HEK293T (cell line): ENCODE measurements around the gene PTPRCAP.

ENCODE experiments used
- CTCF ChIA-PET: fragments of 350-600 bp; formaldehyde crosslinking; extraction: SDS; loops from one replicate; lab custom pipeline; 2021; ENCODE audit warnings: antibody characterized with exemption, inconsistent platforms; lab: Yijun Ruan, JAX
- POLR2A ChIA-PET: fragments of 350-600 bp; formaldehyde crosslinking; extraction: SDS; loops from one replicate; lab custom pipeline; 2020; ENCODE audit warnings: antibody characterized with exemption, inconsistent platforms; lab: Yijun Ruan, JAX
- DNase-seq: peaks from one replicate; pipeline ENCODE4 v3.0.0; 2012; ENCODE audit warnings: mixed read lengths; ENCODE audit errors: extremely low spot score
- ARNT ChIP-seq: fragments of 450-650 bp; IDR thresholded peaks from 2 replicates; pipeline ENCODE4 v1.6.1; 2017; ENCODE audit warnings: mild to moderate bottlenecking
- BHLHE40 ChIP-seq: fragments of 450-650 bp; IDR thresholded peaks from 2 replicates; pipeline ENCODE4 v1.6.1; 2016; ENCODE audit warnings: mild to moderate bottlenecking, moderate library complexity, borderline replicate concordance
- CTBP1 ChIP-seq: fragments of 450-650 bp; IDR thresholded peaks from 2 replicates; pipeline ENCODE4 v1.6.1; 2016; ENCODE audit warnings: borderline replicate concordance
- ELF4 ChIP-seq: fragments of 450-650 bp; IDR thresholded peaks from 2 replicates; pipeline ENCODE4 v1.6.1; 2017; ENCODE audit warnings: antibody characterized with exemption
- FOXA1 ChIP-seq: fragments of 450-650 bp; IDR thresholded peaks from 2 replicates; pipeline ENCODE4 v1.6.1; 2016; ENCODE audit warnings: mild to moderate bottlenecking
- FOXK2 ChIP-seq: fragments of 450-650 bp; IDR thresholded peaks from 2 replicates; pipeline ENCODE4 v1.6.1; 2016; ENCODE audit warnings: mild to moderate bottlenecking
- FOXM1 ChIP-seq: fragments of 450-650 bp; IDR thresholded peaks from 2 replicates; pipeline ENCODE4 v1.6.1; 2017; ENCODE audit warnings: mild to moderate bottlenecking, borderline replicate concordance
- HDGF ChIP-seq: fragments of 450-650 bp; IDR thresholded peaks from 2 replicates; pipeline ENCODE4 v1.6.1; 2017; ENCODE audit warnings: antibody characterized with exemption, borderline replicate concordance
- L3MBTL2 ChIP-seq: fragments of 450-650 bp; conservative IDR thresholded peaks from 2 replicates; pipeline ENCODE4 v1.6.1; 2016; ENCODE audit warnings: mild to moderate bottlenecking
- LEF1 ChIP-seq: fragments of 450-650 bp; IDR thresholded peaks from 2 replicates; pipeline ENCODE4 v1.6.1; 2017; ENCODE audit warnings: mild to moderate bottlenecking, borderline replicate concordance
- NFRKB ChIP-seq: fragments of 450-650 bp; IDR thresholded peaks from 2 replicates; pipeline ENCODE4 v1.6.1; 2016; ENCODE audit warnings: mild to moderate bottlenecking, moderate library complexity
- PKNOX1 ChIP-seq: fragments of 450-650 bp; IDR thresholded peaks from 2 replicates; pipeline ENCODE4 v1.6.1; 2016
- SP1 ChIP-seq: fragments of 450-650 bp; IDR thresholded peaks from 2 replicates; pipeline ENCODE4 v1.6.1; 2017
- SUZ12 ChIP-seq: fragments of 450-650 bp; IDR thresholded peaks from 2 replicates; pipeline ENCODE4 v1.6.1; 2016; ENCODE audit warnings: mild to moderate bottlenecking
- TARDBP ChIP-seq: fragments of 450-650 bp; IDR thresholded peaks from 2 replicates; pipeline ENCODE4 v1.6.1; 2016
- ZNF384 ChIP-seq: fragments of 450-650 bp; IDR thresholded peaks from 2 replicates; pipeline ENCODE4 v1.6.1; 2016

The PTPRCAP gene

GRCh38 chr11:67442504-67443404 lies 5.3 kb upstream of the PTPRCAP start:
- ChIA-PET POLR2A (interaction anchor here (0.5 to 0.9 kb wide), 4 partner anchors 14 to 65 kb away, joined by 3 to 6 read pairs (median 3); partner anchors contain the start of genes CDK2AP2, PPP1CA and RPS6KB2), CTCF (no interaction called here)
- DNase-seq = peak; percentile 37
- TF ChIP-seq L3MBTL2 (no peak), ARNT (no peak), SUZ12 (no peak), FOXK2 (no peak), ELF4 (no peak), LEF1 (no peak), BHLHE40 (no peak), CTBP1 (no peak), NFRKB (no peak), TARDBP (no peak), ZNF384 (no peak), FOXA1 (no peak)

GRCh38 chr11:67441731-67442351 lies 4.4 kb upstream of the PTPRCAP start:
- CTCF ChIA-PET = no interaction called here
- no peak for TF ChIP-seq PKNOX1
- TF ChIP-seq FOXM1 = no peak
- TF ChIP-seq NFRKB = no peak
- no peak for TF ChIP-seq ARNT
- no peak for TF ChIP-seq BHLHE40
- TF ChIP-seq FOXK2 = no peak
- no peak for TF ChIP-seq L3MBTL2
- TF ChIP-seq FOXA1 = no peak
- POLR2A ChIA-PET = interaction anchor here (0.7 to 1.5 kb wide), 4 partner anchors 13 to 41 kb away, joined by 3 to 7 read pairs (median 4); partner anchors contain the start of genes AIP and RPS6KB2
- no peak for DNase-seq

GRCh38 chr11:67441098-67441563 lies 3.6 kb upstream of the PTPRCAP start:
- DNase-seq = no peak
- ChIA-PET CTCF (no interaction called here), POLR2A (interaction anchor here (0.7 to 1.5 kb wide), 5 partner anchors 13 to 65 kb away, joined by 3 to 7 read pairs (median 3); partner anchors contain the start of genes AIP and RPS6KB2)
- TF ChIP-seq LEF1 (no peak), PKNOX1 (no peak), FOXM1 (no peak), HDGF (no peak), SUZ12 (no peak), SP1 (no peak), TARDBP (no peak), FOXA1 (no peak), BHLHE40 (no peak), NFRKB (no peak), FOXK2 (no peak), CTBP1 (no peak), ZNF384 (no peak), ARNT (no peak), ELF4 (no peak), L3MBTL2 (no peak)

- POLR2A ChIA-PET = interaction anchor here (1.0 to 1.5 kb wide), 3 partner anchors 12 to 65 kb away, joined by 3 to 7 read pairs (median 3); partner anchors contain the start of gene RPS6KB2
- TF ChIP-seq FOXA1 (no peak), NFRKB (no peak), SUZ12 (no peak), L3MBTL2 (no peak), ARNT (no peak)
- CTCF ChIA-PET = no interaction called here
- DNase-seq = no peak
Measured at GRCh38 chr11:67440229-67441097, 3.0 kb upstream of the PTPRCAP start.

- no peak for DNase-seq
- POLR2A ChIA-PET = interaction anchor here (0.7 to 4.0 kb wide), 6 partner anchors 10 to 48 kb away, joined by 3 to 14 read pairs (median 3); partner anchors contain the start of genes AIP, PPP1CA, RAD9A and TMEM134
- no peak for TF ChIP-seq HDGF
- no peak for TF ChIP-seq ARNT
- no peak for TF ChIP-seq TARDBP
- no peak for TF ChIP-seq FOXK2
- TF ChIP-seq CTBP1 = no peak
- no peak for TF ChIP-seq FOXM1
- no peak for TF ChIP-seq PKNOX1
- no peak for TF ChIP-seq SP1
- TF ChIP-seq L3MBTL2 = no peak
- TF ChIP-seq FOXA1 = no peak
- no peak for TF ChIP-seq ELF4
- TF ChIP-seq NFRKB = no peak
- TF ChIP-seq LEF1 = no peak
- no peak for TF ChIP-seq ZNF384
- TF ChIP-seq SUZ12 = no peak
- no peak for TF ChIP-seq BHLHE40
- CTCF ChIA-PET = no interaction called here
Measured at GRCh38 chr11:67439321-67440228, 2.1 kb upstream of the PTPRCAP start.
